ENCODE measurements around the gene AP2A1.

- TF ChIP-seq CTCF (IDR thresholded peaks at IDR 0.05): no peak
- no peak for TF ChIP-seq EP300 (IDR thresholded peaks at IDR 0.05)
- TF ChIP-seq POLR2A (IDR thresholded peaks at IDR 0.05): no peak
- no peak for TF ChIP-seq POLR2AphosphoS5 (IDR thresholded peaks at IDR 0.05)
Measured at GRCh38 chr19:49803529-49803856, 36.7 kb downstream of the AP2A1 start.
